Gastroesophageal sphincter (tissue), 4 donors: ENCODE measurements around the gene THEM4. TPM values are rescaled to one million over a fixed set of nuclear protein-coding genes. Genes with fewer than 3 reads are reported as not detected.

Experiments
- ATAC-seq: fragments of 150-250 bp; one replicate; pipeline ENCODE4 v1.9.1; 2016; ENCODE audit warnings: mild to moderate bottlenecking, moderate library complexity
- H3K27ac ChIP-seq, 4 donors: fragments of 200-600 bp; sonication (generic) in 3 of 4; 1 replicate in 3 of 4; 2 replicates in 1 of 4; pipeline ENCODE4 v1.5.1; 2016 to 2019
- H3K27me3 ChIP-seq: fragments of 200-600 bp; sonication (generic); one replicate; pipeline ENCODE4 v1.5.1; 2019
- H3K36me3 ChIP-seq, 2 donors: fragments of 200-600 bp; sonication (generic); one replicate each; pipeline ENCODE4 v1.5.1; 2019; ENCODE audit warnings: control low read depth in 1 of 2
- H3K4me1 ChIP-seq, 3 donors: fragments of 200-600 bp; sonication (generic); 1 replicate in 2 of 3; 2 replicates in 1 of 3; pipeline ENCODE4 v1.5.1; 2016 to 2019; ENCODE audit warnings: control low read depth in 2 of 3
- H3K4me3 ChIP-seq, 2 donors: fragments of 200-600 bp; sonication (generic); one replicate each; pipeline ENCODE4 v1.5.1; 2019; ENCODE audit warnings: mild to moderate bottlenecking in 1 of 2, moderate library complexity in 1 of 2
- H3K9me3 ChIP-seq, 3 donors: fragments of 200-600 bp; sonication (generic); one replicate each; pipeline ENCODE4 v1.5.1; 2017 to 2019; ENCODE audit warnings: control low read depth in 2 of 3
- EP300 ChIP-seq: sonication (generic); formaldehyde crosslinking; IDR thresholded peaks from one replicate; pipeline ENCODE4 v1.6.1; 2017; ENCODE audit warnings: antibody characterized with exemption, mild to moderate bottlenecking
- POLR2A ChIP-seq, 2 donors: fragments of 450-650 bp; IDR thresholded peaks; one replicate each; pipeline ENCODE4 v1.6.1; 2017; ENCODE audit warnings: antibody characterized with exemption in 2 of 2, mild to moderate bottlenecking in 2 of 2, moderate library complexity in 1 of 2
- POLR2AphosphoS5 ChIP-seq: sonication (generic); formaldehyde crosslinking; IDR thresholded peaks from one replicate; pipeline ENCODE4 v1.6.1; 2017; ENCODE audit warnings: antibody characterized with exemption
- WGBS, 2 donors: methylation state at CpG; one replicate each; pipeline ENCODE4 v1.1.5; 2018; ENCODE audit warnings: low coverage in 1 of 2; 5-methylcytosine and 5-hydroxymethylcytosine counted together
- total RNA-seq, 4 donors: library from RNA; depleted of rRNA; stranded (reverse); fragments of >200 nt; gene quantifications; one replicate each; pipeline ENCODE4 v1.1.0, GENCODE V29; 2016
- TF ChIP-seq, protein P1 (sequence below), 4 experiments: fragments of 200-600 bp in 2 of 4; fragments of 450-650 bp in 2 of 4; sonication (generic) in 1 of 4; IDR thresholded peaks; one replicate each; pipeline ENCODE4 v1.5.1; 2017 to 2019; ENCODE audit warnings: antibody characterized with exemption in 4 of 4, mild to moderate bottlenecking in 2 of 4, moderate library complexity in 2 of 4

Gene THEM4
- total RNA-seq, 4 donors from 2014 or later = 14.7 to 17.5 (median 16.1) TPM

DNA sequence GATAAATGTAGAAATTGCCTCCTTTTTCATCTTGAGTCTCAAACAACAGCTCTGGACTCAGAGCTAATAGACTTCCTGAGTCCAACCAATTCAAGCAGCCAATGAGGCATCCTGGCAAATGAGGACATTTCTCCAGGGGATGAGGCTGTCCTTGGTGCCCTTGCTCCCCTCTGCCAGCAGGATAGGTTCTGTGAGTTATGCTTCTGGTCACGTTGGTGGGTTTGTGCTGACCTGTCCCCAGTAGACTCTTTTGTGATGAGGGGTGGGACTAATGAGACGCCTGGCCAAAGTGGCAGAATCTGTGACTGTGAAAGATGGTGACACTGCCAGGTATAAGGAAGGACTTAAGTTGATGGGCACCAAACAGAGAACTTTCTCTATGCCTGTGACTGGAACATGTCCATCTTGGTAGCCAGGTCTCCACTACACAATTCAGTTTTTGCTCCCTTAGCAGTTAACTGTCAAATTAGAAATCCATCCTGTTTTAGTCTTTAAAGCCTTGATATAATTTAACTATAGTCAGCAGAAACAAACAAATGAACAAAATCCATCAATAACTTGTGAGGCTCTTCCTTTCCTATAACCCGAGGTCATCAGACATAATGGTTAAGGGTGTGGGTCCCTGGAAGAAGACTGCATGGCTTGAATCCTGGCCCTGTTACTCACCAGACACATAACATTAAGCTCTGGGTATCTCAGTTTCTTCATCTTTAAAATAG, 35.7 kb upstream of the THEM4 start:
- Histone ChIP-seq H3K27me3 (no peaks in the 10 kb centered on the region), H3K4me3 (no peak overlapping the region), H3K4me1 (peaks cover 3 to 68% (median 39%) of the 10 kb centered on the region in 3 donors), H3K27ac (peak overlapping the region; percentile 75 to 87 (median 78)), H3K36me3 (no peaks in the 10 kb centered on the region), H3K9me3 (no peaks in the 10 kb centered on the region)
- TF ChIP-seq EP300 = no peak
- TF ChIP-seq POLR2A (IDR thresholded peaks at IDR 0.05) = no peak
- TF ChIP-seq, protein P1, sequence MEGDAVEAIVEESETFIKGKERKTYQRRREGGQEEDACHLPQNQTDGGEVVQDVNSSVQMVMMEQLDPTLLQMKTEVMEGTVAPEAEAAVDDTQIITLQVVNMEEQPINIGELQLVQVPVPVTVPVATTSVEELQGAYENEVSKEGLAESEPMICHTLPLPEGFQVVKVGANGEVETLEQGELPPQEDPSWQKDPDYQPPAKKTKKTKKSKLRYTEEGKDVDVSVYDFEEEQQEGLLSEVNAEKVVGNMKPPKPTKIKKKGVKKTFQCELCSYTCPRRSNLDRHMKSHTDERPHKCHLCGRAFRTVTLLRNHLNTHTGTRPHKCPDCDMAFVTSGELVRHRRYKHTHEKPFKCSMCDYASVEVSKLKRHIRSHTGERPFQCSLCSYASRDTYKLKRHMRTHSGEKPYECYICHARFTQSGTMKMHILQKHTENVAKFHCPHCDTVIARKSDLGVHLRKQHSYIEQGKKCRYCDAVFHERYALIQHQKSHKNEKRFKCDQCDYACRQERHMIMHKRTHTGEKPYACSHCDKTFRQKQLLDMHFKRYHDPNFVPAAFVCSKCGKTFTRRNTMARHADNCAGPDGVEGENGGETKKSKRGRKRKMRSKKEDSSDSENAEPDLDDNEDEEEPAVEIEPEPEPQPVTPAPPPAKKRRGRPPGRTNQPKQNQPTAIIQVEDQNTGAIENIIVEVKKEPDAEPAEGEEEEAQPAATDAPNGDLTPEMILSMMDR (IDR thresholded peaks at IDR 0.05) = no peak
- no peak for TF ChIP-seq POLR2AphosphoS5
- 28 to 50% methylated on average over 2 of the region's 3 CpGs for WGBS, 2 donors
- no peak for ATAC-seq

DNA sequence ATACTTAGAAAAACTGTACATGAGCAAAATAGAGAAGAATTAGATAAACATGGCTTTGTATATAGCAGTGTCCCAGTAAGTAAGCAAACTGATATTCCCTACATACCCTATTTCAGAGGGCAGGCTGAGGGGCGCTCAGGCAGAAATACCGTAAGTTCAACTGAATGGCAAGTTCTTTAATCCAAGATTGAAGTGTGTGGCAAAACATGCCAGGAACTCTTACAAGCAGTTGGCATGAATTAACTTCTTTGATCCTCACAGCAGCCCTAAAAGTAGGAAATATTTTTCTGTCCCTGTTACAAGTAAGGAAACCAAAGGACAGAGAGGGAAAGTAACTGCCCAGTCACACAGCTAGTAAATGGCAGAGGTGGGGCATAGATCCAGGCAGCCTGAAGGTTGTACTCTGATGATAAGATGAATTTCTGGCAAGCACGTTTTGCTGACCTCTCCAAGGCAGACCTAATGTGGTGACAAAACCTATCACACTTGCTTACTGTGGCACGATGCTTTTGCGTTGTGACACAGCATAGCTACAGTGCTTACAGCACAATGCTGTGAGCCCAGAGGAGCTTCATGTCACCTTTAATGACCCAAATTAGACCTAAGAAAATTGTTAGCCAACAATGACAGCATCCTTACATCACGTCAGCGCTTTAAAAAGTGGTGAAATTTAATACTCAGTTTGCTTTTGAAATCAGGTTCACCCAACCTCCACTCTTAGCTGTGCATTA, 35.0 kb upstream of the THEM4 start:
- Histone ChIP-seq H3K27me3 (no peaks in the 10 kb centered on the region), H3K4me1 (peaks cover 3 to 68% (median 39%) of the 10 kb centered on the region in 3 donors), H3K9me3 (no peaks in the 10 kb centered on the region), H3K36me3 (no peaks in the 10 kb centered on the region), H3K4me3 (no peak overlapping the region), H3K27ac (peak overlapping the region; percentile 75 to 87 (median 78))
- TF ChIP-seq POLR2AphosphoS5 (no peak), EP300 (no peak), POLR2A (IDR thresholded peaks at IDR 0.05) (no peak)
- TF ChIP-seq, protein P1 (IDR thresholded peaks at IDR 0.05) = no peak
- WGBS, 2 donors = 46 to 70% methylated on average over 3 to 6 of the region's 7 CpGs
- peak; percentile 62 for ATAC-seq

DNA sequence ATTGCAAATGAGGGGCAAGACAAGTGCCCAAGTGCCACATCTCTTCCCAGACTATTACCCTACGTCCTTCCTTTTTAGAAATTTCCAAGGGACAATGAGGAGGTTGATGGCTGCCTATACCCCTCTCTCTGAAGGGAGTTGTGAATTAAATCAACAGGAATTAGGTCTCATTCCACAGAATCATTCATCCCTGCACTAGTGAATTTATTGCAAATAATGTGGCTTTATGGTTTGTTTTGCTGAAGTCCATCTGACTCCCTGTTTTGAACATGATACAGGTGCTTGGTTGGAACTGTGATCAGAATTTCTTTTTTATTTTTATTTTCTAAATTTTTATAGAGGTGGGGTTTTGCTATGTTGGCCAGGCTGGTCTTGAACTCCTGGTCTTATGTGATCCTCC, 34.3 kb upstream of the THEM4 start:
- Histone ChIP-seq H3K9me3 (no peaks in the 10 kb centered on the region), H3K27ac (peak overlapping the region in 3 of 4 donors; percentile 75 to 81 (median 77)), H3K4me1 (peaks cover 3 to 68% (median 39%) of the 10 kb centered on the region in 3 donors), H3K27me3 (no peaks in the 10 kb centered on the region), H3K36me3 (no peaks in the 10 kb centered on the region), H3K4me3 (no peak overlapping the region)
- no peak for ATAC-seq
- WGBS, 2 donors = 100% methylated on average over 1 of the region's 1 CpG
- TF ChIP-seq POLR2A (IDR thresholded peaks at IDR 0.05) = no peak
- TF ChIP-seq POLR2AphosphoS5 = no peak
- TF ChIP-seq, protein P1 (IDR thresholded peaks at IDR 0.05) = no peak
- no peak for TF ChIP-seq EP300

DNA sequence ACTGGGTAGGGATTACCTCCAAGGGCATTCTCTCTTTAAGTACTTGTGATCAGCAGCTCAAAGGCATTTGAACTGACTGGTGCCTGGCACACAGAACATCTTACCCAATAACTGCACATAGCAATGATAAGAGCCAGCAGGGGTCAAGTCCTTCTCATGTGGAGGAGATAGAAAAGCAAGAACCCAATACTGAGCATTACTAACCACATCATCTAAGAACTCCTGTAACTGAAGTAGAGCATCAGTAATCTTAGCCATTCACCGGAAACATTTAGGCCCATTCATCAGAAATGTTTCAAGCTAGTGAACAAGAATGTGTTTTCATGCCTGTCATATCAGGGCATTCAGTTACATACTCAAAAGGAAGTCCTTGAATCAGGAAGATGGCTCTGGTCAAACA, 33.6 kb upstream of the THEM4 start:
- H3K4me1 ChIP-seq = peaks cover 3 to 68% (median 39%) of the 10 kb centered on the region in 3 donors
- no peaks in the 10 kb centered on the region for H3K27me3 ChIP-seq
- no peak overlapping the region for H3K4me3 ChIP-seq
- TF ChIP-seq EP300 (no peak), POLR2A (IDR thresholded peaks at IDR 0.05) (no peak), POLR2AphosphoS5 (no peak)
- TF ChIP-seq, protein P1 (IDR thresholded peaks at IDR 0.05) = no peak
- H3K9me3 ChIP-seq = no peaks in the 10 kb centered on the region
- H3K27ac ChIP-seq = peak overlapping the region in 3 of 4 donors; percentile 75 to 81 (median 77)
- no peak for ATAC-seq
- H3K36me3 ChIP-seq = no peaks in the 10 kb centered on the region
- WGBS, 2 donors = 50 to 56% methylated on average over 1 of the region's 1 CpG
